Right kidney (tissue), 1 donor: ENCODE results near the gene TNFRSF13B.

ENCODE experiments used
- DNase-seq: peaks from one replicate; pipeline ENCODE4 v3.0.0-alpha.2; 2016

Gene TNFRSF13B

GRCh38 chr17:16937431-16937830, 34.5 kb downstream of the TNFRSF13B start:
- DNase-seq = no peak

GRCh38 chr17:16936536-16937310, 35.2 kb downstream of the TNFRSF13B start:
- DNase-seq = no peak

DNA sequence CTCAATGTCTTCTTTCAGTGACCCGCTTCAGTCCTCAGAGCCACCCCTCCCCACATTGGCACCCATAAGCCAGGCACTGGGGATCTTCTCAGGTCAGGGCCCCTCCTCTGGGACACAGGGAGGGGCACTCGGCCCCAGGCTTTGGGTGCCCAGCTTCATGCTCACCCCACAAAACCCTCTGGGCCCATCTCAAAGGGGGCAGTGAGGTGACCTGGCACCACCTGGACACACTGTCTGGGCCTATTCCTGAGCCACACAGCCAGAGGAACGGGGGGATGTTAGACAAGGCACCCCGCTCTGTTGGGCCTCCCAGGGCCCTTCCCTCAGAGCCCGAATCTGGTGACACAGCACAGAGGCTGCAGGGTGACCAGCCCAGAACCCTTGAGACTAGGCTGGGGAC, 36.1 kb downstream of the TNFRSF13B start:
- no peak for DNase-seq

GRCh38 chr17:16935241-16935663, 36.7 kb downstream of the TNFRSF13B start:
- DNase-seq = no peak

GRCh38 chr17:16934836-16935235, 37.1 kb downstream of the TNFRSF13B start:
- no peak for DNase-seq

- DNase-seq = no peak
Measured at GRCh38 chr17:16934133-16934795, 37.7 kb downstream of the TNFRSF13B start.

GRCh38 chr17:16933317-16934132, 38.4 kb downstream of the TNFRSF13B start:
- DNase-seq = no peak

DNA sequence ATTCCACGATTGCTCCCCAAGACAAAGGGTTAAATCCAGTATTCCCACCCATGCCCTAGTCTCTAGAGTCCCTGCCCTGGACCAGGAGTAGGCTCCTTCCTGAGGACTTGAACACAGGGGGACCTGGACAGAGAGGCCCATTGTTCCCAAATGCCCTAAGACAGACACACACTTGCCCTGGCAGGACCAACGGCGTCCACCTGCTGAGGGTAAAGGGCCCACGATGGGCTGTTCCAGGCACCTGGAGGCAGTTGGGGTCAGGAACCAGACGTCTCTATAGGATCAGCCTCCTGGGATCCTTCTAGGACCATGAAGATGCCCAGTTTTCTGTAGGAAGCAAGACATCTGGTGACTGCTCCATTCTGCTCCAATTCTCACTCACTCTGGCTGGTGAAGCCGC, 39.3 kb downstream of the TNFRSF13B start:
- DNase-seq = no peak

GRCh38 chr17:16932156-16932555, 39.8 kb downstream of the TNFRSF13B start:
- DNase-seq = no peak

GRCh38 chr17:16931318-16932060, 40.4 kb downstream of the TNFRSF13B start:
- DNase-seq = no peak

GRCh38 chr17:16930571-16931317, 41.2 kb downstream of the TNFRSF13B start:
- DNase-seq = no peak

DNA sequence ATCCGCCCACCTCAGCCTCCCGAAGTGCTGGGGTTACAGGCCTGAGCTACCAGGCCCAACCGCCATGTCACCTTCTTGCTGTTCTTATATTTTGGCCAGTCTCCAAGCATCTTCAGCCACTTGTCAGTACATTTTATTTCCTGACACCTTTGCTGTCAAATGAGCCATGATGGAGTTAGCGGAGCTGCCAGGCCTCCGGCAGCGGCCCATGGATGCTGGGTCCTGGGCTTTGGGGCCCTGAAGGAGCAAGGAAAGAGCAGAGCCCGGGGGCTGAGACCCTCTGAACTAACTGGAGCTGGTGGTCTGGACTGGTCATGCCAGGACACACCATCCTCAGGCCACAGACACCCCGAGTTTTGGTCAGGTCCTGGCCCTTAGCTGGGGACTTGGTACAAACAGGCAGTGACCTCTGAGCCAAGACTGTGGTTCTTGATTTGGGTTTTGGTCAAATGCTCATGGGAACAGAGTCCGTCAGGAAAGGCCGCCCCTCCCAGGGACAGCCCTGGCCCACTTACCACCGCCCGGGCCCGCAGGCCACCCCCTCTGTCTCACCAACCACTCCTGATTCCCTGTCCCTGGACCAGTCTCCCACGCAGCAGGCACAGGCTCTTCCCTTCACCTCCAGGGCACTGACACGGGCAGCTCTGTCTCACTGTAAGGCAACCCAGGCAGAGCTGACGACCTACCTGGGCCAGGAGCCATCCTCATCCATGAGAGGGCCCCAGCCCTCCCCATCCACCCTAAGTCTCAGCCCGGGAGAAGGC, 42.0 kb downstream of the TNFRSF13B start:
- no peak for DNase-seq

- no peak for DNase-seq
Measured at GRCh38 chr17:16929035-16929680, 42.8 kb downstream of the TNFRSF13B start.

DNA sequence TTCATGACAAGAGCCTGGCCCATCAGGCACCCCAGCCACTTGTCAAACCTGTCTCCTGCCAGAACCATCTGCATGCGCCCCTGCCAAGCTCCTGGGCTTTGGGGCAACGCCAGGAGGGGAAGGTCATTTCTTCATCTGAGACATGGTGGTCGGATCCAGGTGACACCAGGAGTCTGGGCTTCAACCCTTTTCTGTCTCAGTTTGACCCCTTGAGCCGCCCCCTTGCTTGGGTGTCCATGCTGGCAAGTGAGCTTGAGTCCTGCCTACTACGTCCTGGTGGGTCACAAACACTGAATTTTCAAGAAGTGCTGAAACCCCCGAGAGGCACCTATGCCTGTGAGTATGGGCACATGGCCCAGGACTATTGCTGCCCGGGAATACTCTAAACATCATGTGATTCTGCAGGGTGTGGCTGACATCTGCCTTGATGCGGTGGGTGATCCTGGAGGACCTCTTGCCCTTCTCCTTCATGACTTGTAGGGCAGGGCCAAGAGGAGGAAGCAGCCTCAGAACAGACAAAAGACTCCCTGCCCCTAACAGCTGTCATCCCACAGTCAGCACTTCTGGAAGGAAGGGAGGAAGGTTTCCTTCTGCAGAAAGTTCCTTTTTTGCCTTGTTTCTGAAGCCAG, 43.4 kb downstream of the TNFRSF13B start:
- DNase-seq = no peak

GRCh38 chr17:16927641-16928321, 44.1 kb downstream of the TNFRSF13B start:
- DNase-seq = no peak

DNA sequence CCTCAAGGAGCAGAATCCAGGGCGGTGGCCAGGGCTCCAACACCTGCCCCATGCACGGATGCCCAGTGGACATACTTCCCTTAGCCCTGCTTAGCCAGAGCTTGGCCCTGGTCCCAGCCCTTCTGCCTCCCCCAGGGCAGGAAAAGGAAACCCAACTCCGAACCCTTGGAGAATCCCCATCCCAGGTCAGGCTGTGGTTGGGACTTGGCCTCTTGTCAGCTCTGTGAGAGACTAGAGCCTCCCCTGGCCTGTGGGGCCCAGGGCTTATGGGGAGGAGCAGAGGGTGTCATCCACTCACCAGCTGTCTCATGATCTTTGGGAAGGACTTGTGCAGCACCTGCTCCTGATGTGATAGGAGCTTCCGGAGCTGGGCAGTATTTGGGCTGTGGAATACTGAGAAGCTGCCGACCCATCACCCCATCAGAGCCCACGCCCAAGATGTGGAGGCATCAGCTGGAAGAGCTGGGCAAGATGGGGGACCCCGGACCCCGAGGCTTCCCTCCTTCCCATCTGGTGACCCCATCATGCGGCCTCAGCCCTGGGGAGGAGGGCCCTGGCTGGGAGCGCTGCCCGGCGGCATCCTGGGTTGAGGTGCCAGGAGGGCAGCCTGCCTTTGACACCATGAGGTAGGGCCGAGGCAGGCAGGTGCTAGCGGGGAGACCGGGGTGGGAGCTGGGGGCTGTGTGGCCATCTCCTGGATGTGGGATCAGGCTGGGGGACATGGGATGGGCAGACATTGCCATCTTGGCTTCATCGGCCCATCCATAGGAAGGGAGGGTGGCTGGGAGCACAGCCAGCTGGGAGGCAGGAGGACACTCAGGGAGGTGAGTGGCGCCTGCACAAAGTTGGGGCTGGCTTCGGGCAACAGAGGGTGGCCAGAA, 45.1 kb downstream of the TNFRSF13B start:
- no peak for DNase-seq

- no peak for DNase-seq
Measured at GRCh38 chr17:16926061-16926511, 45.8 kb downstream of the TNFRSF13B start.

GRCh38 chr17:16925461-16926060, 46.4 kb downstream of the TNFRSF13B start:
- DNase-seq = no peak
